ENCODE data around the gene FOSL1.

- TF ChIP-seq POLR2A (IDR thresholded peaks at IDR 0.05) (no peak), CTCF (IDR thresholded peaks at IDR 0.05) (no peak), POLR2AphosphoS5 (IDR thresholded peaks at IDR 0.05) (no peak)
These were observed 27.8 kb upstream of the FOSL1 start for GRCh38 chr11:65927904-65928397.

Measured in upper lobe of left lung (tissue), 4 donors.